ENCODE data around the gene PPM1E.
"Not testable (repeated sequence)": the region's sequence is repeated elsewhere in the genome, so short reads cannot be mapped to it uniquely, and the experiment has no call there.

DNA sequence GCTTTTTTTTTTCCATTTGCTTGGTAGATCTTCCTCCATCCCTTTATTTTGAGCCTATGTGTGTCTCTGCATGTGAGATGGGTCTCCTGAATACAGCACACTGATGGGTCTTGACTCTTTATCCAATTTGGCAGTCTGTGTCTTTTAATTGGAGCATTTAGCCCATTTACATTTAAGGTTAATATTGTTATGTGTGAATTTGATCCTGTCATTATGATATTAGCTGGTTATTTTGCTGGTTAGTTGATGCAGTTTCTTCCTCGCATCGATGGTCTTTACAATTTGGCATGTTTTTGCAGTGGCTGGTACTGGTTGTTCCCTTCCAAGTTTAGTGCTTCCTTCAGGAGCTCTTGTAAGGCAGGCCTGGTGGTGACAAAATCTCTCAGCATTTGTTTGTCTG lies 94.5 kb downstream of the PPM1E start:
- TF ChIP-seq FOXK2 (IDR thresholded peaks at IDR 0.05); ELF4 (IDR thresholded peaks at IDR 0.05); SUZ12 (IDR thresholded peaks at IDR 0.05); FOXA1 (IDR thresholded peaks at IDR 0.05); LEF1 (IDR thresholded peaks at IDR 0.05; ENCODE audit: borderline replicate concordance); BHLHE40 (IDR thresholded peaks at IDR 0.05; ENCODE audit: borderline replicate concordance); FOXM1 (IDR thresholded peaks at IDR 0.05; ENCODE audit: borderline replicate concordance); HDGF (IDR thresholded peaks at IDR 0.05; ENCODE audit: borderline replicate concordance); CTBP1 (IDR thresholded peaks at IDR 0.05; ENCODE audit: borderline replicate concordance); SP1 (IDR thresholded peaks at IDR 0.05); TARDBP (IDR thresholded peaks at IDR 0.05): not testable (repeated sequence)
- TF ChIP-seq, protein P1, sequence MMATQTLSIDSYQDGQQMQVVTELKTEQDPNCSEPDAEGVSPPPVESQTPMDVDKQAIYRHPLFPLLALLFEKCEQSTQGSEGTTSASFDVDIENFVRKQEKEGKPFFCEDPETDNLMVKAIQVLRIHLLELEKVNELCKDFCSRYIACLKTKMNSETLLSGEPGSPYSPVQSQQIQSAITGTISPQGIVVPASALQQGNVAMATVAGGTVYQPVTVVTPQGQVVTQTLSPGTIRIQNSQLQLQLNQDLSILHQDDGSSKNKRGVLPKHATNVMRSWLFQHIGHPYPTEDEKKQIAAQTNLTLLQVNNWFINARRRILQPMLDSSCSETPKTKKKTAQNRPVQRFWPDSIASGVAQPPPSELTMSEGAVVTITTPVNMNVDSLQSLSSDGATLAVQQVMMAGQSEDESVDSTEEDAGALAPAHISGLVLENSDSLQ (IDR thresholded peaks at IDR 0.05) = not testable (repeated sequence)
